HepG2 (cell line): ENCODE data around the gene UBE2N. TPM values are rescaled to one million over a fixed set of nuclear protein-coding genes. Genes with fewer than 3 reads are reported as not detected.

Experiments
- ATF1 ChIP-seq: IDR thresholded peaks from 2 replicates; pipeline ENCODE4 v1.6.1; 2016; ENCODE audit warnings: mild to moderate bottlenecking, control low read depth
- CREM ChIP-seq, 2 experiments: sonication (generic) in 1 of 2; formaldehyde crosslinking in 1 of 2; IDR thresholded peaks; 2 replicates each; pipeline versions ENCODE4 v1.4.0 to v1.6.1; 2016 to 2020; ENCODE audit warnings: antibody characterized with exemption in 1 of 2, mild to moderate bottlenecking in 1 of 2, missing genetic modification reagents in 1 of 2
- ELF1 ChIP-seq: sonication (generic); formaldehyde crosslinking; IDR thresholded peaks from 2 replicates; pipeline ENCODE4 v1.4.0; 2020; ENCODE audit warnings: missing genetic modification reagents
- KDM3A ChIP-seq: IDR thresholded peaks from 2 replicates; pipeline ENCODE4 v1.6.1; 2018; ENCODE audit warnings: low read depth, missing compliant biosample characterization
- MAFF ChIP-seq: IDR thresholded peaks from 2 replicates; pipeline ENCODE4 v1.6.1; 2011; ENCODE audit warnings: low read depth, low read length, improper control_type of control experiment
- MATR3 ChIP-seq: sonication (generic); formaldehyde crosslinking; IDR thresholded peaks from 2 replicates; pipeline ENCODE4 v1.4.0; 2020; ENCODE audit warnings: missing genetic modification reagents
- NFATC3 ChIP-seq: sonication (generic); formaldehyde crosslinking; IDR thresholded peaks from 2 replicates; pipeline ENCODE4 v1.5.1; 2020; ENCODE audit warnings: mild to moderate bottlenecking, missing genetic modification reagents
- POLR2AphosphoS2 ChIP-seq: IDR thresholded peaks from 2 replicates; pipeline ENCODE4 v1.6.1; 2011; ENCODE audit warnings: low read depth, low read length, improper control_type of control experiment
- RFX5 ChIP-seq: IDR thresholded peaks from 2 replicates; pipeline ENCODE4 v1.6.1; 2011; ENCODE audit warnings: low read depth, low read length, improper control_type of control experiment
- SNAI1 ChIP-seq: sonication (generic); formaldehyde crosslinking; IDR thresholded peaks from 2 replicates; pipeline ENCODE4 v1.5.0; 2020; ENCODE audit warnings: mild to moderate bottlenecking, missing genetic modification reagents, borderline replicate concordance
- SP140L ChIP-seq: sonication (generic); formaldehyde crosslinking; IDR thresholded peaks from 2 replicates; pipeline ENCODE4 v1.4.0; 2020; ENCODE audit warnings: missing genetic modification reagents, borderline replicate concordance
- TCF7 ChIP-seq: sonication (generic); IDR thresholded peaks from 2 replicates; pipeline ENCODE4 v1.6.1; 2016; ENCODE audit warnings: antibody characterized with exemption, low read depth
- TFDP2 ChIP-seq: sonication (generic); formaldehyde crosslinking; IDR thresholded peaks from 2 replicates; pipeline ENCODE4 v1.4.0; 2020; ENCODE audit warnings: missing genetic modification reagents
- WIZ ChIP-seq: sonication (generic); formaldehyde crosslinking; IDR thresholded peaks from 2 replicates; pipeline ENCODE4 v1.5.1; 2020; ENCODE audit warnings: mild to moderate bottlenecking, missing genetic modification reagents
- YEATS4 ChIP-seq: sonication (generic); formaldehyde crosslinking; IDR thresholded peaks from 2 replicates; pipeline ENCODE4 v1.4.0; 2020; ENCODE audit warnings: missing genetic modification reagents, borderline replicate concordance
- ZBTB25 ChIP-seq: IDR thresholded peaks from 2 replicates; pipeline ENCODE4 v1.6.1; 2018; ENCODE audit warnings: missing genetic modification reagents
- ZMAT3 ChIP-seq: sonication (generic); formaldehyde crosslinking; conservative IDR thresholded peaks from 2 replicates; pipeline ENCODE4 v1.7.0; 2021; ENCODE audit warnings: missing genetic modification reagents
- ZNF331 ChIP-seq: sonication (generic); formaldehyde crosslinking; IDR thresholded peaks from 2 replicates; pipeline ENCODE4 v1.4.0; 2020; ENCODE audit warnings: missing genetic modification reagents
- ZNF451 ChIP-seq: sonication (generic); formaldehyde crosslinking; IDR thresholded peaks from 2 replicates; pipeline ENCODE4 v1.5.0; 2020; ENCODE audit warnings: mild to moderate bottlenecking, missing genetic modification reagents
- ZNF670 ChIP-seq: sonication (generic); formaldehyde crosslinking; IDR thresholded peaks from 2 replicates; pipeline ENCODE4 v1.8.0; 2022; ENCODE audit warnings: mild to moderate bottlenecking, missing genetic modification reagents, borderline replicate concordance
- ZNF746 ChIP-seq: sonication (generic); formaldehyde crosslinking; IDR thresholded peaks from 2 replicates; pipeline ENCODE4 v1.8.0; 2022; ENCODE audit warnings: mild to moderate bottlenecking, missing genetic modification reagents
- polyA plus RNA-seq, 8 experiments: library from polyadenylated mRNA; depleted of rRNA in 3 of 8; stranded (reverse) in 7 of 8; unstranded in 1 of 8; fragments of >200 nt; fragmentation: Illumina TruSeq in 4 of 8; extraction: Trizol in 4 of 8; gene quantifications; 2 replicates each; pipeline versions ENCODE4 v1.2.1 to v1.2.3, GENCODE V29; 2011 to 2016; ENCODE audit warnings: low read depth in 4 of 8, missing spikeins in 1 of 8, mixed read lengths in 1 of 8; ENCODE audit not compliant: insufficient read depth in 1 of 8
- total RNA-seq, 5 experiments: library from RNA; depleted of rRNA; stranded (reverse); fragments of >200 nt; fragmentation: Illumina TruSeq; extraction: Trizol; gene quantifications; 2 replicates each; pipeline ENCODE4 v1.2.3, GENCODE V29; 2016; ENCODE audit warnings: low read depth in 1 of 5
- TF ChIP-seq, protein P1 (sequence below): sonication (generic); formaldehyde crosslinking; IDR thresholded peaks from 2 replicates; pipeline ENCODE4 v1.9.0; 2021; ENCODE audit warnings: missing genetic modification reagents, borderline replicate concordance
- TF ChIP-seq, protein P2 (sequence below): sonication (generic); formaldehyde crosslinking; IDR thresholded peaks from 2 replicates; pipeline ENCODE4 v1.9.0; 2021; ENCODE audit warnings: missing genetic modification reagents, mild to moderate bottlenecking, borderline replicate concordance
- TF ChIP-seq, protein P3 (sequence below): IDR thresholded peaks from 2 replicates; pipeline ENCODE4 v1.6.1; 2016; ENCODE audit warnings: mild to moderate bottlenecking

UBE2N gene
- total and polyA plus RNA-seq, 2 of the 13 experiments (the other 11 are each of a cell fraction or from before 2014, with no cell fraction given) = 188 to 197 TPM

DNA sequence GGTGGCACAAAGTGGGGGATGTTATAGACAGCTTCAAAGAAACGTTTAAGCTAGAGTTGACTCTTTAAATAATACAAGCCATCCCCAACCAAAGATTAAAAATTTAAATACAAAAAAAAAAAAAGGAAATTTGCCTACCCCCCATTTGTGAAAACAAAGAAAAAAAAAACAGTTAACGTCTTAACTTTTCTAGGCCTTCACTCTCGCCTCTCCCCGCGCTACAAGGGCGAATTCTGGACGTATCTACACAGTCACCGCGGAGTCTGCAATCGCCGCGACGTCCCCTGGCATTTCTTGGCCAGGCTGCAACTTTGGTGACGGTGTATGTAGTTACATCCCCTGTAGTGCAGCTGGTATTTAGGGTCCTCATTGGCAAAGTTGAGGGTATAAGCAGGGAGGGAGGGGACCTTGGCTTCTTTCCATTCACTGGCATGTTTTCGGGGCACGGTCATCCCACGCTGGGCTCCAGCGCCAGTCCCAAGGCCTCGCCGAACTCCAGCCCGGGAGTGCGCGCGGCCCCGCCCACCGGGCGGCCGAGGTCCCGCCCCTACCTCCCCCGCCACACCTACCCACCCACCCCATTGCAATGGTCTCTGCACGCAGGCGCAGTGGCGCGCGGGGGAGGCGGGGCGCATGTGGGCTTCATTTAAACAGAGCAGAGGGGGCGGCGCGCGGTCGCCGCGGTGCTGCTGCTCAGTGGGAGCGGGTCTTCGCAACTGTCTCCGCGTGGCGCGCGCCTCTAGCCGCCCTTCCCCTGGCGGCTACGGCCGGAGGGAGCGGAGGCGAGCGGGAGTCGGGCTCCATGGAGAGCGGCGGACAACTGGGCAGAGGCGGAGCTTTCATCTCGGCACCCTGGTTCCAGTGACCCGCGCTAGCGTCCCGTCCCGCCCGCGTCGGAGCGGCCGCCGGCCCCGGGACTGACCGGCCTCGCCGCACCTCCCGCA lies 64.2 kb downstream of the UBE2N start, which contains the start of gene NUDT4 (continued):
- TF ChIP-seq, protein P1, sequence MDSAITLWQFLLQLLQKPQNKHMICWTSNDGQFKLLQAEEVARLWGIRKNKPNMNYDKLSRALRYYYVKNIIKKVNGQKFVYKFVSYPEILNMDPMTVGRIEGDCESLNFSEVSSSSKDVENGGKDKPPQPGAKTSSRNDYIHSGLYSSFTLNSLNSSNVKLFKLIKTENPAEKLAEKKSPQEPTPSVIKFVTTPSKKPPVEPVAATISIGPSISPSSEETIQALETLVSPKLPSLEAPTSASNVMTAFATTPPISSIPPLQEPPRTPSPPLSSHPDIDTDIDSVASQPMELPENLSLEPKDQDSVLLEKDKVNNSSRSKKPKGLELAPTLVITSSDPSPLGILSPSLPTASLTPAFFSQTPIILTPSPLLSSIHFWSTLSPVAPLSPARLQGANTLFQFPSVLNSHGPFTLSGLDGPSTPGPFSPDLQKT (CRISPR knock-in tag) = no peak
- no peak for TF ChIP-seq ATF1 (CRISPR knock-in tag)
- TF ChIP-seq MATR3 = no peak
- TF ChIP-seq YEATS4 = peak; percentile 53; the same call in 1 of the 2 replicates
- no peak for TF ChIP-seq ZNF670 (CRISPR knock-in tag)
- TF ChIP-seq NFATC3 (CRISPR knock-in tag) = no peak
- 0 out of 2 replicates have a peak, but pooled peaks have one; percentile 52 for TF ChIP-seq KDM3A (CRISPR knock-in tag)
- no peak for TF ChIP-seq TCF7
- peak; percentile 68 for TF ChIP-seq TFDP2
- TF ChIP-seq, protein P2, sequence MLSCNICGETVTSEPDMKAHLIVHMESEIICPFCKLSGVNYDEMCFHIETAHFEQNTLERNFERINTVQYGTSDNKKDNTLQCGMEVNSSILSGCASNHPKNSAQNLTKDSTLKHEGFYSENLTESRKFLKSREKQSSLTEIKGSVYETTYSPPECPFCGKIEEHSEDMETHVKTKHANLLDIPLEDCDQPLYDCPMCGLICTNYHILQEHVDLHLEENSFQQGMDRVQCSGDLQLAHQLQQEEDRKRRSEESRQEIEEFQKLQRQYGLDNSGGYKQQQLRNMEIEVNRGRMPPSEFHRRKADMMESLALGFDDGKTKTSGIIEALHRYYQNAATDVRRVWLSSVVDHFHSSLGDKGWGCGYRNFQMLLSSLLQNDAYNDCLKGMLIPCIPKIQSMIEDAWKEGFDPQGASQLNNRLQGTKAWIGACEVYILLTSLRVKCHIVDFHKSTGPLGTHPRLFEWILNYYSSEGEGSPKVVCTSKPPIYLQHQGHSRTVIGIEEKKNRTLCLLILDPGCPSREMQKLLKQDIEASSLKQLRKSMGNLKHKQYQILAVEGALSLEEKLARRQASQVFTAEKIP (CRISPR knock-in tag) = no peak
- no peak for TF ChIP-seq WIZ (CRISPR knock-in tag)
- TF ChIP-seq ZMAT3 (CRISPR knock-in tag) = no peak
- TF ChIP-seq ZNF331 (CRISPR knock-in tag) = no peak; the same call in none of the 2 replicates
- TF ChIP-seq RFX5 = no peak
- no peak for TF ChIP-seq MAFF
- TF ChIP-seq, protein P3, sequence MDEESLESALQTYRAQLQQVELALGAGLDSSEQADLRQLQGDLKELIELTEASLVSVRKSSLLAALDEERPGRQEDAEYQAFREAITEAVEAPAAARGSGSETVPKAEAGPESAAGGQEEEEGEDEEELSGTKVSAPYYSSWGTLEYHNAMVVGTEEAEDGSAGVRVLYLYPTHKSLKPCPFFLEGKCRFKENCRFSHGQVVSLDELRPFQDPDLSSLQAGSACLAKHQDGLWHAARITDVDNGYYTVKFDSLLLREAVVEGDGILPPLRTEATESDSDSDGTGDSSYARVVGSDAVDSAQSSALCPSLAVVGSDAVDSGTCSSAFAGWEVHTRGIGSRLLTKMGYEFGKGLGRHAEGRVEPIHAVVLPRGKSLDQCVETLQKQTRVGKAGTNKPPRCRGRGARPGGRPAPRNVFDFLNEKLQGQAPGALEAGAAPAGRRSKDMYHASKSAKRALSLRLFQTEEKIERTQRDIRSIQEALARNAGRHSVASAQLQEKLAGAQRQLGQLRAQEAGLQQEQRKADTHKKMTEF (CRISPR knock-in tag) = no peak
- no peak for TF ChIP-seq ZNF451 (CRISPR knock-in tag)
- TF ChIP-seq ZBTB25 (CRISPR knock-in tag) = no peak; the same call in 1 of the 2 replicates
- TF ChIP-seq ZNF746 (CRISPR knock-in tag) = no peak
- TF ChIP-seq SP140L (CRISPR knock-in tag) = no peak
- TF ChIP-seq SNAI1 (CRISPR knock-in tag) = no peak
- no peak for TF ChIP-seq POLR2AphosphoS2
- TF ChIP-seq CREM (IDR thresholded peaks at IDR 0.05) = no peak
- TF ChIP-seq CREM (CRISPR knock-in tag; IDR thresholded peaks at IDR 0.05) = no peak
- no peak for TF ChIP-seq ELF1 (CRISPR knock-in tag)
